ENCODE measurements around the gene CCNI2.
"Not testable (repeated sequence)": the region's sequence is repeated elsewhere in the genome, so short reads cannot be mapped to it uniquely, and the experiment has no call there.

Gene CCNI2

GRCh38 chr5:132785864-132786263 lies 38.6 kb downstream of the CCNI2 start:
- H3K36me3 Mint-ChIP-seq (ENCODE audit: insufficient read depth): no peaks in the 10 kb centered on the region
- no peak overlapping the region for H3K27ac Mint-ChIP-seq
- H3K9me3 Mint-ChIP-seq: no peaks in the 10 kb centered on the region
- H3K4me3 Mint-ChIP-seq: no peak overlapping the region
- no peaks in the 10 kb centered on the region for H3K4me1 Mint-ChIP-seq (ENCODE audit: low read depth in 2 of 2)
- DNase-seq (no peak), ATAC-seq (replicated peaks) (no peak)
- H3K27me3 Mint-ChIP-seq: peaks cover 23 to 28% of the 10 kb centered on the region in 2 donors

- no peak overlapping the region for H3K27ac Mint-ChIP-seq
- peaks cover 22 to 27% of the 10 kb centered on the region in 2 donors for H3K27me3 Mint-ChIP-seq
- H3K4me1 Mint-ChIP-seq (ENCODE audit: low read depth in 2 of 2): no peaks in the 10 kb centered on the region
- no peaks in the 10 kb centered on the region for H3K36me3 Mint-ChIP-seq (ENCODE audit: insufficient read depth)
- H3K4me3 Mint-ChIP-seq: no peak overlapping the region
- DNase-seq (no peak), ATAC-seq (replicated peaks) (no peak)
- H3K9me3 Mint-ChIP-seq: no peaks in the 10 kb centered on the region
Observed at GRCh38 chr5:132787076-132787475, 39.9 kb downstream of the CCNI2 start.

GRCh38 chr5:132788508-132788907 lies 41.3 kb downstream of the CCNI2 start:
- ATAC-seq (replicated peaks) (no peak), DNase-seq (no peak)
- Mint-ChIP-seq H3K4me1 (ENCODE audit: low read depth in 2 of 2) (no peaks in the 10 kb centered on the region), H3K27me3 (peaks cover 32 to 38% of the 10 kb centered on the region in 2 donors), H3K36me3 (ENCODE audit: insufficient read depth) (no peaks in the 10 kb centered on the region), H3K9me3 (no peaks in the 10 kb centered on the region), H3K27ac (no peak overlapping the region), H3K4me3 (no peak overlapping the region)

GRCh38 chr5:132788990-132789886 lies 42.0 kb downstream of the CCNI2 start:
- no peaks in the 10 kb centered on the region for H3K36me3 Mint-ChIP-seq (ENCODE audit: insufficient read depth)
- ATAC-seq (replicated peaks): no peak
- peaks cover 32 to 38% of the 10 kb centered on the region in 2 donors for H3K27me3 Mint-ChIP-seq
- H3K27ac Mint-ChIP-seq: no peak overlapping the region
- H3K4me1 Mint-ChIP-seq (ENCODE audit: low read depth in 2 of 2): no peaks in the 10 kb centered on the region
- no peak overlapping the region for H3K4me3 Mint-ChIP-seq
- no peaks in the 10 kb centered on the region for H3K9me3 Mint-ChIP-seq
- DNase-seq: no peak

- Mint-ChIP-seq H3K4me3 (no peak overlapping the region), H3K27me3 (peaks cover 27 to 30% of the 10 kb centered on the region in 2 donors), H3K36me3 (ENCODE audit: insufficient read depth) (no peaks in the 10 kb centered on the region), H3K27ac (no peak overlapping the region), H3K9me3 (no peaks in the 10 kb centered on the region), H3K4me1 (ENCODE audit: low read depth in 2 of 2) (no peaks in the 10 kb centered on the region)
- DNase-seq (no peak), ATAC-seq (replicated peaks) (no peak)
Observed at GRCh38 chr5:132790201-132790865, 43.1 kb downstream of the CCNI2 start.

GRCh38 chr5:132791026-132791425 lies 43.8 kb downstream of the CCNI2 start:
- Mint-ChIP-seq H3K27me3 (peaks cover 20 to 29% of the 10 kb centered on the region in 2 donors), H3K4me1 (ENCODE audit: low read depth in 2 of 2) (no peaks in the 10 kb centered on the region), H3K4me3 (no peak overlapping the region), H3K27ac (no peak overlapping the region), H3K9me3 (no peaks in the 10 kb centered on the region), H3K36me3 (ENCODE audit: insufficient read depth) (no peaks in the 10 kb centered on the region)
- ATAC-seq (replicated peaks) (no peak), DNase-seq (no peak)

GRCh38 chr5:132797651-132798050 lies 50.4 kb downstream of the CCNI2 start:
- H3K27ac Mint-ChIP-seq: no peak overlapping the region
- H3K36me3 Mint-ChIP-seq (ENCODE audit: insufficient read depth): no peaks in the 10 kb centered on the region
- H3K27me3 Mint-ChIP-seq: peaks cover 34 to 62% of the 10 kb centered on the region in 2 donors

GRCh38 chr5:132799392-132799791 lies 52.2 kb downstream of the CCNI2 start:
- no peaks in the 10 kb centered on the region for H3K9me3 Mint-ChIP-seq
- H3K27ac Mint-ChIP-seq: no peak overlapping the region
- peaks cover 46 to 72% of the 10 kb centered on the region in 2 donors for H3K27me3 Mint-ChIP-seq
- ATAC-seq (replicated peaks) (no peak), DNase-seq (no peak)
- no peaks in the 10 kb centered on the region for H3K4me1 Mint-ChIP-seq (ENCODE audit: low read depth in 2 of 2)
- no peak overlapping the region for H3K4me3 Mint-ChIP-seq
- no peaks in the 10 kb centered on the region for H3K36me3 Mint-ChIP-seq (ENCODE audit: insufficient read depth)

More at GRCh38 chr5:132797651-132798050, 50.4 kb downstream of the CCNI2 start:
- Mint-ChIP-seq H3K4me1 (ENCODE audit: low read depth in 2 of 2) (no peaks in the 10 kb centered on the region), H3K9me3 (no peaks in the 10 kb centered on the region), H3K4me3 (no peak overlapping the region)
- DNase-seq: no peak
- ATAC-seq (replicated peaks): no peak

- Mint-ChIP-seq H3K4me3 (no peak overlapping the region), H3K9me3 (no peaks in the 10 kb centered on the region), H3K27ac (no peak overlapping the region), H3K36me3 (ENCODE audit: insufficient read depth) (no peaks in the 10 kb centered on the region), H3K4me1 (ENCODE audit: low read depth in 2 of 2) (no peaks in the 10 kb centered on the region), H3K27me3 (peaks cover 58 to 83% of the 10 kb centered on the region in 2 donors)
- no peak for ATAC-seq (replicated peaks)
- DNase-seq: no peak
Observed at GRCh38 chr5:132800545-132800944, 53.3 kb downstream of the CCNI2 start.

- no peak for DNase-seq
- peaks cover 59 to 87% of the 10 kb centered on the region in 2 donors for H3K27me3 Mint-ChIP-seq
- no peak for ATAC-seq (replicated peaks)
- no peaks in the 10 kb centered on the region for H3K36me3 Mint-ChIP-seq (ENCODE audit: insufficient read depth)
- no peaks in the 10 kb centered on the region for H3K9me3 Mint-ChIP-seq
- no peak overlapping the region for H3K27ac Mint-ChIP-seq
- H3K4me1 Mint-ChIP-seq (ENCODE audit: low read depth in 2 of 2): no peaks in the 10 kb centered on the region
- H3K4me3 Mint-ChIP-seq: no peak overlapping the region
Observed at GRCh38 chr5:132802044-132802684, 54.9 kb downstream of the CCNI2 start.

- peaks cover 59 to 92% of the 10 kb centered on the region in 2 donors for H3K27me3 Mint-ChIP-seq
- DNase-seq; H3K9me3 Mint-ChIP-seq; ATAC-seq (replicated peaks); H3K27ac Mint-ChIP-seq; H3K4me1 Mint-ChIP-seq (ENCODE audit: low read depth in 2 of 2); H3K4me3 Mint-ChIP-seq; H3K36me3 Mint-ChIP-seq (ENCODE audit: insufficient read depth): not testable (repeated sequence)
Observed at GRCh38 chr5:132802685-132803066, 55.5 kb downstream of the CCNI2 start.

All from effector memory CD8-positive, alpha-beta T cell (primary cell).